Pancreas (tissue), 10 donors: Measurements from ENCODE around the gene ASXL2. TPM values are rescaled to one million over a fixed set of nuclear protein-coding genes. Genes with fewer than 3 reads are reported as not detected.

Experiments used
- ATAC-seq, 4 donors: fragments of 200-7000 bp; cut with Tn5 transposase; one replicate each; pipeline versions ENCODE4 v1.8.0 to v1.9.1; 2020; ENCODE audit warnings: mild to moderate bottlenecking in 4 of 4, moderate library complexity in 4 of 4
- DNase-seq, 6 donors: peaks; one replicate each; pipeline ENCODE4 v3.0.0-alpha.2; 2020
- FAIRE-seq: peaks from 2 replicates; lab custom pipeline; 2012; peaks lifted over from hg19 to GRCh38; lab: Jason Lieb, UNC
- H3K27ac ChIP-seq, 4 donors: fragments of 200-600 bp; sonication (generic); 1 replicate in 3 of 4; 2 replicates in 1 of 4; pipeline versions ENCODE4 v1.5.0 to v1.8.0; 2020
- H3K27me3 ChIP-seq, 4 donors: fragments of 200-600 bp; one replicate each; pipeline ENCODE4 v1.8.0; 2021
- H3K36me3 ChIP-seq, 3 donors: fragments of 200-600 bp; sonication (generic) in 1 of 3; one replicate each; pipeline versions ENCODE4 v1.5.0 to v1.8.0; 2020 to 2021
- H3K4me1 ChIP-seq, 3 donors: fragments of 200-600 bp; one replicate each; pipeline ENCODE4 v1.8.0; 2021
- H3K4me3 ChIP-seq, 4 donors: fragments of 200-600 bp; sonication (generic) in 2 of 4; one replicate each; pipeline versions ENCODE4 v1.5.0 to v1.8.0; 2020 to 2021
- H3K9me3 ChIP-seq, 4 donors: fragments of 200-600 bp; one replicate each; pipeline ENCODE4 v1.8.0; 2021
- whole genome bisulfite sequencing, 2 donors: extraction: QIAGEN DNeasy Blood & Tissue Kit; methylation state at CpG; one replicate each; pipeline ENCODE4 v1.1.7; 2013; 5-methylcytosine and 5-hydroxymethylcytosine counted together
- intact Hi-C, 3 donors: fragments of 100-400 bp; cut with DNase I; formaldehyde crosslinking; loops; one replicate each; pipeline versions ENCODE4 v1.11.1 to v1.14.2; 2022
- polyA plus RNA-seq, 2 donors: library from polyadenylated mRNA; stranded (reverse); fragments of 200-250 nt; gene quantifications; one replicate each; pipeline ENCODE4 v1.2.3, GENCODE V29; 2013
- total RNA-seq, 6 donors: library from RNA; stranded (reverse); fragmentation: NEBNext Ultra II Directional in 4 of 6; extraction: Animal tissue kit (Norgen Biotek cat#: 25700) in 4 of 6; gene quantifications; one replicate each; pipeline versions ENCODE4 v1.2.1 to v1.2.4, GENCODE V29; 2021 to 2023
- TF ChIP-seq, protein P1 (sequence below), 4 donors: fragments of 200-600 bp; sonication (generic) in 3 of 4; IDR thresholded peaks; one replicate each; pipeline versions ENCODE4 v1.5.0 to v1.8.0; 2021; ENCODE audit warnings: antibody characterized with exemption in 4 of 4
- donor health status: healthy with polysubstance abuse.
- donor health status: DM: no; HTN: no; CAD: no; lungs with moderate emphysema.
- donor health status: DM: no; HTN: no; CAD: no.
- donor health status: control.
- donor health status: control.
- donor health status: Bipolar disorder and iron deficiency.
- donor health status: DM: yes; HTN: yes; CAD: no.
- donor health status: DM: no; HTN: no; CAD: no.
- donor health status: DM: no; HTN: no; CAD: no.
- donor health status: DM: yes; HTN: yes; CAD: no.

The ASXL2 gene
- total and polyA plus RNA-seq, 8 donors: 1.6 to 21.7 (median 9.5) TPM

DNA sequence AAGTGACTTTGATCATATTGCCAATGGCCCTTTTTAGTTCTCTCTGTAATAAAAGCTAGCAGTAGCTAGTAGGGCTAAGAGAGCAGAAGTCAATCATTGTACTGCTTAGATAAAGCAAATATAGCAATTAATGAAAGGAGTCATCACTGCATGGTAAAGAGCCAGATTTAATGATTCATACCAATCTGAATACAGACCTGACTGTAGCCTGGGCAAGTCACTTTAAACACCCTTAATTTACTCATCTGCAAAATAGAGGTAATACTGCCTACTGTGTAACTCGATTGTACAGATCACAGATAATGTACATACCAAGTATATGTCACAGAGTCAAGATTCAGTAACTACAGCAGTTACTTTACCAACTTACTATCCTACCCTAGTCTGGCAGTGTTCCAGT, 63.6 kb downstream of the ASXL2 start:
- WGBS, 2 donors: 82 to 83% methylated on average over 1 of the region's 1 CpG
- intact Hi-C loops: no loop called here
- DNase-seq (no peak), FAIRE-seq (no peak), ATAC-seq (no peak)
- H3K27ac ChIP-seq: no peak overlapping the region
- H3K9me3 ChIP-seq: no peaks in the 10 kb centered on the region
- no peaks in the 10 kb centered on the region for H3K27me3 ChIP-seq
- H3K4me1 ChIP-seq: peaks cover 0 to under 1% (median 0%) of the 10 kb centered on the region in 3 donors
- TF ChIP-seq, protein P1, sequence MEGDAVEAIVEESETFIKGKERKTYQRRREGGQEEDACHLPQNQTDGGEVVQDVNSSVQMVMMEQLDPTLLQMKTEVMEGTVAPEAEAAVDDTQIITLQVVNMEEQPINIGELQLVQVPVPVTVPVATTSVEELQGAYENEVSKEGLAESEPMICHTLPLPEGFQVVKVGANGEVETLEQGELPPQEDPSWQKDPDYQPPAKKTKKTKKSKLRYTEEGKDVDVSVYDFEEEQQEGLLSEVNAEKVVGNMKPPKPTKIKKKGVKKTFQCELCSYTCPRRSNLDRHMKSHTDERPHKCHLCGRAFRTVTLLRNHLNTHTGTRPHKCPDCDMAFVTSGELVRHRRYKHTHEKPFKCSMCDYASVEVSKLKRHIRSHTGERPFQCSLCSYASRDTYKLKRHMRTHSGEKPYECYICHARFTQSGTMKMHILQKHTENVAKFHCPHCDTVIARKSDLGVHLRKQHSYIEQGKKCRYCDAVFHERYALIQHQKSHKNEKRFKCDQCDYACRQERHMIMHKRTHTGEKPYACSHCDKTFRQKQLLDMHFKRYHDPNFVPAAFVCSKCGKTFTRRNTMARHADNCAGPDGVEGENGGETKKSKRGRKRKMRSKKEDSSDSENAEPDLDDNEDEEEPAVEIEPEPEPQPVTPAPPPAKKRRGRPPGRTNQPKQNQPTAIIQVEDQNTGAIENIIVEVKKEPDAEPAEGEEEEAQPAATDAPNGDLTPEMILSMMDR (IDR thresholded peaks at IDR 0.05): no peak
- H3K36me3 ChIP-seq: no peaks in the 10 kb centered on the region
- no peak overlapping the region for H3K4me3 ChIP-seq

DNA sequence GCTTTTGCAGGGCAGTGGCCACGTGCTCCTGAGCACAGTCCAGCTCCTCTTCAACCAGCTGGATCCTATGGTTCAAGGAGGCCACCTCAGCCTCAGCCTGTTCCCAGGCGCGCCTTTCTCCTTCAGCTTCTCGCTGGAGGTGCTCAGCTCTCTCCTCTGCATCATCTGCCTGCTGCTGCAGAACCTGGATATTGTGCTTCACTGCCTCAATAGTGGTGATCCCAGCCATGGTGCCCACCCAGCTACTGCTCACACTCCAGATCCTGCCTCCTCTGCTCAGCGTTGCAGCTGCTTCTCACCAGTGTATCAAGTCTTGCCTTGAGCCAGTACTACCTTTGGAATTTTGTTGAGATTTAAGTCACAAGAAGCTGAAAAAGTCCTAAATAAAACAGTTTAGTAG, 67.9 kb downstream of the ASXL2 start:
- H3K4me1 ChIP-seq: no peaks in the 10 kb centered on the region
- H3K36me3 ChIP-seq: no peaks in the 10 kb centered on the region
- FAIRE-seq (no peak), DNase-seq (no peak), ATAC-seq (no peak)
- no peak overlapping the region for H3K27ac ChIP-seq
- H3K4me3 ChIP-seq: no peak overlapping the region
- intact Hi-C loops: no loop called here
- no peaks in the 10 kb centered on the region for H3K27me3 ChIP-seq
- H3K9me3 ChIP-seq: no peaks in the 10 kb centered on the region
- 95 to 98% methylated on average over 5 of the region's 5 CpGs for WGBS, 2 donors
- TF ChIP-seq, protein P1 (IDR thresholded peaks at IDR 0.05): no peak

DNA sequence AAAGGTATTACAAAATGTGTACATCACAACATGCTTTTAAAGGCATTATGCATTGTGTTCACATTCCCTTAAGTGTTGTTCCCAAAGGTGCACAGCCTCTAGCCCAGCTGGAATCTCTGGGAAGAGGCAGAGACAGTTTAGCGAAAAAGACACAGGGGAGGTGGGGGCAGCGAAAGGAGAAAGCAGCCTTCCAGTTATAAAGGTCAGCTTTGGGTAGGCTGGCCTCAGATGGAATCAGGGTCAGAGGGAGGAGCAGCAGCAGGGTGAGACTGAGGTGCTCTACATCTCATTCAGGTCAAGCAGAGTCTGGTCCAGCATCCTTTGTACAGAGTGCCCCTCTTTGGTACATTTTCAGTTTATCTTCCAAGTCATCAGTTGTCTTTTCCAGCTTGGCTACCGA, 68.6 kb downstream of the ASXL2 start:
- ATAC-seq (no peak), FAIRE-seq (no peak)

DNA sequence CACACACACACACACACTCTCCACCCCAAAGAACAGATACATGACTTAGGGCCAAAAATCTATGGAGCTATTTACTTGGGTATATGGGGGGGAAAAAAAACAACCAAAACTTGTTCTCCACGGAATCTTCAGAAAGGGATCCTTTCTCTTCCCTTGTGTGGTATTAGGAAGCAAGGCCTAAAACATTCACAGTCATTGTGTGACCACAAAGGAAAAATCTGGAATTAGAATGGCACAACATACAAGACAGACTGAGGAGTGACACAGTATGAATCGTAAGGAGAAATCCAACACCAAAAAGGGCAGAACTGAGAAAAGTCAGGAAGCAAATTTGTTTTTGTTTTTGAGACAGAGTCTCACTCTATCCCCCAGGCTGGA, 70.3 kb downstream of the ASXL2 start:
- TF ChIP-seq, protein P1 (IDR thresholded peaks at IDR 0.05): no peak
- ATAC-seq (no peak), DNase-seq (no peak), FAIRE-seq (no peak)
- Histone ChIP-seq H3K9me3 (no peaks in the 10 kb centered on the region), H3K4me1 (no peaks in the 10 kb centered on the region), H3K27me3 (no peaks in the 10 kb centered on the region), H3K4me3 (no peak overlapping the region), H3K36me3 (peaks cover 0 to 20% (median 8%) of the 10 kb centered on the region in 3 donors), H3K27ac (no peak overlapping the region)
- 87 to 88% methylated on average over 2 of the region's 2 CpGs for WGBS, 2 donors
- intact Hi-C loops: no loop called here

More for the DNA sequence above, 68.6 kb downstream of the ASXL2 start:
- no peaks in the 10 kb centered on the region for H3K4me1 ChIP-seq
- no peak overlapping the region for H3K4me3 ChIP-seq
- 94 to 96% methylated on average over 3 of the region's 3 CpGs for WGBS, 2 donors
- H3K27ac ChIP-seq: no peak overlapping the region
- intact Hi-C loops: no loop called here
- H3K27me3 ChIP-seq: no peaks in the 10 kb centered on the region
- no peak for DNase-seq
- H3K9me3 ChIP-seq: no peaks in the 10 kb centered on the region
- H3K36me3 ChIP-seq: peaks cover 0 to 8% (median 0%) of the 10 kb centered on the region in 3 donors
- TF ChIP-seq, protein P1 (IDR thresholded peaks at IDR 0.05): no peak

DNA sequence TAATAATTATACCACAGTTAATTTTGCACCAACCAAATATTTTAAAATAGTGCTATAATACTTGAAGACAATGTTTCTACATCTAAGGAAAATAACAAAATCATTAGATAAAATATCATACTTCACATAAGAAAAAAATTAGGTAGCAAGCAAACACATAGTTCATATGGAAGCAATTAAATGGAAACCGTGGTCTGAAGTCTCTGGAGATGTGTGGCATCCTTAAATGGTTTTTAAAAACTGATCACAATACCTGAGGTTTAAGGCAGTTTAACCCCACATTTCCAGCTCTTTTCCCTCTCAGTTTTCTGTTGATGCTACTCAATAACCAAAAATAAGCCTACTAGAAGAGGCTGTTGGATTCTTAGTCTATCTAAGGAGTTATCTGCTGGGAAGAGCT, 71.3 kb downstream of the ASXL2 start:
- peaks cover 0 to 20% (median 8%) of the 10 kb centered on the region in 3 donors for H3K36me3 ChIP-seq
- 86 to 96% methylated on average over 1 of the region's 1 CpG for WGBS, 2 donors
- no peak overlapping the region for H3K27ac ChIP-seq
- no peak overlapping the region for H3K4me3 ChIP-seq
- ATAC-seq (no peak), FAIRE-seq (no peak), DNase-seq (no peak)
- no peaks in the 10 kb centered on the region for H3K9me3 ChIP-seq
- H3K4me1 ChIP-seq: no peaks in the 10 kb centered on the region
- intact Hi-C loops: no loop called here
- H3K27me3 ChIP-seq: no peaks in the 10 kb centered on the region
- TF ChIP-seq, protein P1 (IDR thresholded peaks at IDR 0.05): no peak
